Calu3 (cell line): Measurements from ENCODE around the gene ACAP3. TPM values are rescaled to one million over a fixed set of nuclear protein-coding genes. Genes with fewer than 3 reads are reported as not detected.

ENCODE experiments used
- BruUV-seq: library from RNA; stranded (reverse); fragments of 400-500 nt; replicated peaks from 2 replicates; lab custom pipeline; 2021; lab: Mats Ljungman, UMichigan
- CTCF ChIA-PET: fragments of 300-600 bp; sonication (Branson Sonifier 250); formaldehyde crosslinking; loops from one replicate; lab custom pipeline; 2022; ENCODE audit warnings: antibody characterized with exemption; lab: Charles Lee
- DNase-seq: peaks from one replicate; pipeline ENCODE4 v3.0.0; 2022
- H3K27ac Mint-ChIP-seq: one replicate; pipeline ENCODE4 v1.8.0; 2022; ENCODE audit warnings: mixed read lengths; ENCODE audit not compliant: unreplicated experiment
- H3K27me3 Mint-ChIP-seq: one replicate; pipeline ENCODE4 v1.8.0; 2022; ENCODE audit warnings: mixed read lengths; ENCODE audit not compliant: unreplicated experiment
- H3K36me3 Mint-ChIP-seq: one replicate; pipeline ENCODE4 v1.8.0; 2022; ENCODE audit warnings: mild to moderate bottlenecking, moderate library complexity, mixed read lengths; ENCODE audit not compliant: insufficient read depth, unreplicated experiment
- H3K4me1 Mint-ChIP-seq: one replicate; pipeline ENCODE4 v1.8.0; 2022; ENCODE audit warnings: mild to moderate bottlenecking, low read depth, mixed read lengths; ENCODE audit not compliant: unreplicated experiment
- H3K4me3 Mint-ChIP-seq: one replicate; pipeline ENCODE4 v1.8.0; 2022; ENCODE audit warnings: mild to moderate bottlenecking, low read depth, moderate library complexity, mixed read lengths; ENCODE audit not compliant: unreplicated experiment
- H3K9me3 Mint-ChIP-seq: one replicate; pipeline ENCODE4 v1.8.0; 2022; ENCODE audit warnings: low read depth, mixed read lengths; ENCODE audit not compliant: unreplicated experiment
- CTCF ChIP-seq: fragments of 200-600 bp; IDR thresholded peaks from one replicate; pipeline ENCODE4 v1.8.0; 2022; ENCODE audit warnings: antibody characterized with exemption; ENCODE audit not compliant: unreplicated experiment
- intact Hi-C: fragments of 100-400 bp; cut with micrococcal nuclease; formaldehyde crosslinking; loops from one replicate; pipeline ENCODE4 v1.10.0; 2022; ENCODE audit not compliant: unreplicated experiment
- total RNA-seq: library from RNA; stranded (reverse); gene quantifications from 2 replicates; pipeline ENCODE4 v1.2.3, GENCODE V29; 2022

ACAP3 gene
- total RNA-seq, 1 experiment from 2014 or later: 41.1 TPM

DNA sequence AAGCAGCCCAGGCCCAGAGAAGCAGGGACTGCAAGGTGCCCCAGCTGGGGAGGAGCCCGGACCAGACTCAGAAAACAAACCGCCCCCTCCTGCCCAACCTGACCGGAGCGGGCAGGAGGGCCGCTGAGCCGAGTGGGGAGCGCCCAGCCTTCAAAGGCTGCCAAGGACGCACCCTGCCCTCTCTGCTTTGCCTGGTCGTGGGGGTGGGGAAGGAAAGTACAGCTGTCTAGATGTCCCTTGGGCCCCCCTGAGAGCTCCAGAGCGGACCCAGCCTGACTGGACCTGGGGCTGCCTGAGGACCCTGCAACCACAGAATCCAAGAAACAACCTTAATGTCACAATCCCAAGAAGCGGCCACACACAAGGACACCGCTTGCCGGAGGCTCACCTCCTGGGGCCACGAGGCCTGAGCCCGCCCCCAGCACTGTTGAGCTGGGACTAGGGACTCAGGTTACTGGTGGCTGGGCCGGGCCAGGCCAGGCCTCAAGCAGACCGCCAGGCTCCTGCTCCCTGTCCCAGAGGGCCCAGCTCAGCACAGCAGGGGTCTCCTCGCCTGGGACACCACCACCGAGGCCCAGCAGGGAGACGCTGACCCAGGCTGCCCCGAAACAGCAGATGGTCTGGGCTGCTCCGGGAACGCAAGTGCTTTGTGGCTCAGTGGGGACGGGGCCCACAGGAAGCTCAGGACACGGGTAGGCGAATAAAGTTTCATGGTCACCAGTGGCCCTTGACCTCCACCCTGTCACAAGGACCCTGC is 40.1 kb upstream of the ACAP3 start:
- H3K27me3 Mint-ChIP-seq: no peaks in the 10 kb centered on the region
- H3K4me3 Mint-ChIP-seq: peak overlapping the region; percentile 80
- intact Hi-C loops: no loop called here
- H3K36me3 Mint-ChIP-seq: peaks cover 58% of the 10 kb centered on the region
- peaks cover 19% of the 10 kb centered on the region for H3K4me1 Mint-ChIP-seq
- H3K9me3 Mint-ChIP-seq: no peaks in the 10 kb centered on the region
- DNase-seq: peak; percentile 54
- no peak for TF ChIP-seq CTCF
- TSS peak; percentile 48 for BruUV-seq
- H3K27ac Mint-ChIP-seq: peak overlapping the region; percentile 79
- CTCF ChIA-PET: interaction anchor here (1.6 kb wide), 1 partner anchor 56 kb away, joined by 4 read pairs; no protein-coding TSS in a partner anchor

- Mint-ChIP-seq H3K27ac (peak overlapping the region; percentile 79), H3K9me3 (no peaks in the 10 kb centered on the region), H3K4me1 (peaks cover 24% of the 10 kb centered on the region), H3K4me3 (peak overlapping the region; percentile 80), H3K27me3 (no peaks in the 10 kb centered on the region), H3K36me3 (peaks cover 51% of the 10 kb centered on the region)
- no peak for DNase-seq
- intact Hi-C loops: no loop called here
- BruUV-seq: no TSS peak
- CTCF ChIA-PET: interaction anchor here (1.6 kb wide), 1 partner anchor 56 kb away, joined by 4 read pairs; no protein-coding TSS in a partner anchor
- no peak for TF ChIP-seq CTCF
These were observed 39.4 kb upstream of the ACAP3 start for GRCh38 chr1:1347026-1347595.

- DNase-seq: no peak
- CTCF ChIA-PET: no interaction called here
- Mint-ChIP-seq H3K27ac (peak overlapping the region; percentile 79), H3K4me3 (peak overlapping the region; percentile 80), H3K36me3 (peaks cover 48% of the 10 kb centered on the region), H3K9me3 (no peaks in the 10 kb centered on the region), H3K4me1 (peaks cover 24% of the 10 kb centered on the region), H3K27me3 (no peaks in the 10 kb centered on the region)
- TF ChIP-seq CTCF: no peak
- BruUV-seq: no TSS peak
- intact Hi-C loops: no loop called here
These were observed 38.8 kb upstream of the ACAP3 start for GRCh38 chr1:1346501-1346890.

GRCh38 chr1:1345860-1346500 is 38.2 kb upstream of the ACAP3 start:
- no peak for DNase-seq
- no peak for TF ChIP-seq CTCF
- H3K27me3 Mint-ChIP-seq: no peaks in the 10 kb centered on the region
- peaks cover 52% of the 10 kb centered on the region for H3K36me3 Mint-ChIP-seq
- H3K4me1 Mint-ChIP-seq: peaks cover 24% of the 10 kb centered on the region
- peak overlapping the region; percentile 80 for H3K4me3 Mint-ChIP-seq
- intact Hi-C loops: no loop called here
- H3K9me3 Mint-ChIP-seq: no peaks in the 10 kb centered on the region
- CTCF ChIA-PET: interaction anchor here (0.6 kb wide), 1 partner anchor 29 kb away, joined by 3 read pairs; the partner anchor contains the start of gene AURKAIP1
- H3K27ac Mint-ChIP-seq: peak overlapping the region; percentile 79
- no TSS peak for BruUV-seq
